LoVo (cell line): Measurements from ENCODE around the gene KCNK16.

ENCODE experiments used
- DNase-seq: peaks from one replicate; pipeline ENCODE4 v3.0.0-alpha.2; 2016; ENCODE audit warnings: low spot score

KCNK16 gene

DNA sequence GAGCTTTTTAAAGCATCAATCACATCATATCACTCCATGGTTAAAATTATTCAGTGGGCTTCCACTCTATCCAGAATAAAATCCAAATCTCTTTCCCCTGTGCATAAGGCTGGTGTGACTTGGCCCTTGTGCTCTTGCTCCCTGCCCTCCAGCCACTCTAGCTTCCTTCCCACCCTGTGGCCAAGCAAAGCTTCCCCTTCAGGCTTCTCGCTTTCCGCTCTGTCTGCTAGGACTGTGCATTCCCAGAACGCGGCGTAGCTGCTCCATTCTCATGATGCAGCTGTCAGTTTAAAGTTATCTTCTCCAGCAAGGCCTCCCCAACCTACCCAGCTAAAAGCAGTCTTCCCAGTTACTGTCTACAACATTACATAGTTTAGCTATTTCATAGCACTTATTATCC lies 19.4 kb upstream of the KCNK16 start:
- DNase-seq = no peak

DNA sequence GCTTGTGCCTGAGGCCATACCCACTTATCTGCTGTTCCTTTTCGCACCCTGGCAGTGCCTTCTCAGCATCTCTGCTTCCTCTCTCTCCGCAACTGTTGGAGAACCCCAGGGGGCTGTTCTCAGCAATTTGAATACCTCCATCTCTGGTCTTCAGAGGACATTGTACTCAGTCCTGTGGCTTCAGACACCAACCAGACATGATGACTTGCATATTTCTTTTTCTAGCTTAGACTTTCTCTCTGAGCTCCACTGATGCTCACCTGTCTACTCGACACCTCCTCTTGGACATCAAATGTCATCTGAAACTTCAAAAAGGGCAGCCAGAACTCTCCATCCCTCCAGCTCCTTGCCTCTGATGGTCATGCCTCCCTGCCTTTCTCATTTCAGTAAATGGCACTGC lies 18.9 kb upstream of the KCNK16 start:
- DNase-seq = no peak

DNA sequence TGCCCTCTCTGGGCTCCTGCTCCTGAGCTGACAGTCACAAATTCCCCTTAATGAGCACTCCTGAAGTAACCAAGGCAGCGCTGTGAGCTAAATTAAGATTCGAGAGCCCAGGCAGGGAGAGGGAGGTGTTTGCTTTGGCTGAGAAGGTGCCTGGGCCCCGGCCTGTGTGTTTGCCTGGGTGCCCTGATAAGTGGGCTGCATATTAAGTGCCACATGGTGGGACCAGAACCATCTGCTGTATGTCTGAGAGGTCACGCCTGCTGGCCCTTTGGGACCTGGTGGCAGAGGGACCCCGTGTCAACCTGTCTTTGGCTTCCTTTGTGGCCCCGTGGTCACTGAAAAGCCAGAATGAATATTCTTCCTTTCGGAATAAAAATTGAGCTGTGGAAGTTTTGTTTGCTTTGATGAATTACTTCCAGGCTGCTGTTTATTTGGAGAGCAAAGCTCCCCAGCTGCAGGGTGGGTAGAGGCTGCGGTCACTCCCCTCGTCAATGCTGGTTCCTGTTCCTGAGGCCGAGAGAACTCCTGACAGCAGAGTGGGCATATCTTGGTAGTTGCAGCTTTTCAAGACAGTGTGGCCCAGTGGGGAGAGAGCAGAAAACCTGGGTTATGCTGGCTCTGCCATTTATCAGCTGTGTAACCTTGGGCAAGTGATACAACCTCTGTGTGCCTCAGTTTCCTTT lies 17.5 kb upstream of the KCNK16 start:
- no peak for DNase-seq

DNA sequence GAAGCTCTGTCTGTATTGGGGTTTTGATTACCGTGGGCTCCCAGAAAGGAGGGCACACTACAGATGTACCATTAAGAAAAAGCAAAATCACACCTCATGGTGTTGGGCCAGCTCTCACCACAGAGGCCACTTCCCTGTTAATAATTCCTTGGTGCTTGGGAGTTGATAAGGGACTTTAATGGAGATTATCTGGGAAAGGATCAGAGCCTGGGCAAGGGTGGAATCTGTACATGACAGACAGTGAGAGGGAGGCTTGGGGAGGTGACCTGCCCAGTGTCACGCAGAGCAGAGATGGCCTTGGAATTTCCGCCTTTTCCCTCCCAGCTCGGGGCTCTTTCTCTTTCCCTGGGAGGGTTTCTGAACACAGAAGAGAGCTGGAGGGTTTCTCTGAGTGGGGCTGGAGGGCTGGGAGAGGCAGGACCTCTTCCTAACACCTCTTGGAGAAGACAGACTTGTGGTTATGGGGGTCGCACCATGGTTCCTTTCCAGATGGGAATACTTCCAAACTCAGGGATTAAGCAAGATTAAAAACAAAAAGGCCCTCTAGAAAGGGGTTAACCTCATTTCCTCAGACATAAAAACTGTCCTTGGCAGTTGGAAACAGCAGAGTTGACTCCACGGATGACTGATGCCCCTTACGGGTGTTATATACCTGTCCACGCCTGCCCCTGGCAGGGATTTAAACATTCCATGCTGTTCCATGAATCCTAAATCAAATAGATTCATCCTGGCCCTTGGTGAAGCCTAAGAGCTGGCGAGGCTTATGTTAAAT lies 16.8 kb upstream of the KCNK16 start:
- no peak for DNase-seq

- no peak for DNase-seq
These were observed 15.9 kb upstream of the KCNK16 start for GRCh38 chr6:39338397-39338796.

DNA sequence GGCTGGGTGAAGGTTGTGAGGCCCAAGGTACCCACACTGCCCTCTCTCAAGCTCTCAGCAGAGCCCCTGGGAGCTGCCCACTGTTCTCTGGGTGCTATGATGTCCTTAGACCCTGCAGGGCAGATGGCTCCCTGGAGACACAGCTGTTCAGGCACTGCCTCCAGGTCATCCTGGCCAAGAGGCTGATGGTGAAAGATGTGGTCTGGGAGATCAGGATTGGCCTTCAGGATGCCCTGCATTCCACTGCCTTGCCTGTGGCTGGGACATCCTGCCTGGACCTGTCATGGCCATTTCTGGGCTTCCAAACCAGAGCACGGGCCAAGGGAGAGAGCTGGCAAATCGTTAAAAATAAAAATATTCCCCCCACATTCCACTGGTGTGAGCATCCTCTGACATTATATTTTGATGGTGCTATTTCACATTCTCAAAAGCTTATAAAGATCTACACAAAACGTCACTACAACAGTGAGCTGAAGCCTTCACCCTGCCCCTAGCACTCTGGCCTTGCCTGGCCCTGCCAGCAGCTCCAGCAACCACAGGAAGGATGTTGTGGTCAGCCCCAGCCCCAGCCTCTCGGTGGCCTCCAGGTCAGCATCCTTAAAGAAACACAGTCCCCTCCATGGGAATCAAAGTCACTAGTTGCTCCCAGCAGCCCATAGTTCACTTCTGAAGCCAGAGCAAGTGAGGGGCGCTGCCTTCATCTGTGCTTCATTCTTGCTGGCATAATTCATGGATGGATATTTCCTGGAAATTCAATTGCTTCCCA lies 13.5 kb upstream of the KCNK16 start:
- DNase-seq = no peak

DNA sequence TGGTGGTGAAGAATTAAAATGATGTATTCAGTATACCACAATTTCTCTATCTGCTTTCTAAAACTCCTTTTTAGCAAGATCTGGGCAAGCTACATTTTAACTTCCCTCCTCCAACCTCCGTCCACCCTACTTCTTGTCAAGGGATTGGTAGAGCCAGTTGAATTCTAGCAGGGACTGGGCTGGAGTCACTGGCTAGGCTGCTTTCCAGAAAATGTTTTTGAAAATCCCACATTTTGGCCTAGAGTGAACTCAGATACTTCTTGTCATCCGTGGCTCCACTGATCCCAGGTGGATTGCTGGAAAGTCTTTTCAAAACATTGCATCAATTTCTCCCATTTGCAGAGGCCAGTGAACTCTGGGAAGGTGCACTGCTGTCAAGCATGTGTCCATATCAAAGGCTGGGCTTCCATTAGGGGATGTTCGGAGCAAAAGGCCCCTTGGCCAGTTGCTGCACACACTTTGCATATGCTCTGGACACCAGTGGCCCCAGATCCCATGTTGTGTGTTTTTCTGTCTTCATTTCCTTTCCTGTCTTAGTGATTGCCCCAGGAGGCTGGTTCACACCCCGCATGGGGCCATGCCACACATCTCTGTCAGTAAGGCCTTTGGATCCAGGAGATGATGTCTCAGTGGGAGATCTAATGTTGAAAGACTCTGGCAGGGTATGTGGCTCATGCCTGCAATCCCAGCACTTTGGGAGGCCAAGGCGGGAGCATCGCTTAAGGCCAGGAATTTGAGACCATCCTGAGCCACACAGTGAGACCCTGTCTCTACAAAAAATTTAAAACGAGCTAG lies 11.3 kb upstream of the KCNK16 start:
- no peak for DNase-seq

DNA sequence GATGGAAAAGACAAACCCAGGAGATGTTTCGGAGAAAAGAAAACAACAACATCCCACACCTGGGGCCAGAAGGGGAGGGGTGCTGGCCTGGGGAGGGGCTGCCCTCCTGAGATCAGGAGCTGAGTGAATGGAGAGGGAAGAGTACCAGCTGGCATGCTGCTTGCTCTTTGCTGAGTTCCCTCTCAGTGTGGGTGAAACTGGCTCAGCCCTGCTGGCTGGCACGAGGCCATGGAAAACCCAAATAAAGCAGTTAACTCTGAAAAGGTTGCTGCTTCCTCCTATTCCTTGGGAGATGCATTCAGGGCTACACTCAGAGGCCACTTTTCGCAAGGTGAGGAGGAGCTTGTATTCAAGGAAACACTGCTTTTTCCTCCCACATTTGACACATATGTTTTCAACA lies 8.0 kb upstream of the KCNK16 start:
- no peak for DNase-seq

DNA sequence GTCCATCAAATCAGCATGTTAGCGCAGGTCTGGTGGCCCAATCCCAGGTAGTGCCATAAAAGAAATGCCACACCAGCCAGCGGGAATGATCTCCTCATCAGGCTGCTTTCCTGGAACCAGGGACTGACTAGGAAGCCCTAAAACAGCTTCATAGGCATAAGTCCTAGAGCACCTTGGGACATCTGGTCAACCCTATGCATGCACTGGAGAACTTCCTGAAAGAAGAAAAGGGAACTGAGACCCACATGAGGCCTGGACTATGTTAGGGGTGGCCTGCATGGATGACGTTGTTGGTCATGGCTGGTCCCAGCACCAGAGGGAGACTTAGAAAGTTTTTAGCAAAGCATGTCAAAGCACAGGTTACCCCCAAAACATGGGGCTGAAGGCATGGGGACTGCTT lies 7.6 kb upstream of the KCNK16 start:
- DNase-seq = no peak

DNA sequence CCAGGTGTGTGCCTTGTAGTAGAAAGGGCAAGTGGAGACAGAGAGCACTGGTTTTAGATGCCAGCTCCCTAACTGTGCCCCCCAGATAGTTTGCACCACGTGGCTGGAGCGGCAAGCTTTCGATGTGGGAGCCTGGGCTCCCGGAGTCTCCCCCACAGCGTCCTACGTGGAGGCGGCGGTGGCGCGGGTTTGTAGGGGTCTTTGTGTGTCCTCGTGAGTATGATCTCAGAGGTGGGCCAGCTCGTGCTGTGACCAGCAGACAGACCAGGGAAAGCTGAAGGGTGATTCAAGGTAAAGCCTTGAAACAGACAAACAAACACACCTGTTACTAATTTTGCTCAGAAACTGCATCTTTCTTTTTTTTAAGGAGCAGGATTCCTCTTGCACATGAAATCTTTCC lies 5.6 kb upstream of the KCNK16 start:
- no peak for DNase-seq

GRCh38 chr6:39327507-39327906 lies 5.0 kb upstream of the KCNK16 start:
- no peak for DNase-seq

GRCh38 chr6:39321761-39322160 lies 741 bp downstream of the KCNK16 start:
- no peak for DNase-seq

DNA sequence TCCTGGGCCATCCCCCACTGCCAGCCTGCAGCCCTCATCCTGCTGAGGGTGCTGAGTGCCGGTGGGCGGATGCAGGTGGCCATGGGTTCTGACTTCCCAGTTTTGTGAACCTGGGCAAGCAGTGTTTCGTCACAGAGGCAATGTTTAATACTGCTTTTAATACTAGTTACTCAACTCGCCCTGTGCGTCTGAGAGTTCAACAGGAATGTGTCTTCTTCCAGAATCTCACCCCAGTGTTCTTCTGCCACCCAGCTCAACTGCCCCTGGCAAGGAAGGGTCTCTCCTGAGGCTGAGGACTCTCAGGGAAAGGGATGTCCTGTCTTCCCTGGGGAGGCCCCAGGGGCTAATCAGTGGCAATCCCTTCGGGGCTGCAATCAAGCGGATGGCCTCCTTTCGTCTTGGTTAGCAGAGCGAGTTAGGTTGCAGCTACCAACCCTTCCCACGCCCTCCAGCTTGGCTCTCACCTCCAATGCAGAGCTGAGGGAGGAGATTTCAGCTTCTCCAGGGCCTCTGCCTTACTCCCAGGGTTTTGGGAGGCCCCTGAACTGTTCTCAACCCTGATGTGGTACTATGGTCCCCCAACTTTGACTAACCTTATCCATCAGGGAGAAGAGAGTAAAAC lies 2.0 kb downstream of the KCNK16 start:
- no peak for DNase-seq

- DNase-seq = no peak
These were observed 2.7 kb downstream of the KCNK16 start for GRCh38 chr6:39319621-39320362.

- no peak for DNase-seq
These were observed 5.2 kb downstream of the KCNK16 start for GRCh38 chr6:39317256-39317655.

DNA sequence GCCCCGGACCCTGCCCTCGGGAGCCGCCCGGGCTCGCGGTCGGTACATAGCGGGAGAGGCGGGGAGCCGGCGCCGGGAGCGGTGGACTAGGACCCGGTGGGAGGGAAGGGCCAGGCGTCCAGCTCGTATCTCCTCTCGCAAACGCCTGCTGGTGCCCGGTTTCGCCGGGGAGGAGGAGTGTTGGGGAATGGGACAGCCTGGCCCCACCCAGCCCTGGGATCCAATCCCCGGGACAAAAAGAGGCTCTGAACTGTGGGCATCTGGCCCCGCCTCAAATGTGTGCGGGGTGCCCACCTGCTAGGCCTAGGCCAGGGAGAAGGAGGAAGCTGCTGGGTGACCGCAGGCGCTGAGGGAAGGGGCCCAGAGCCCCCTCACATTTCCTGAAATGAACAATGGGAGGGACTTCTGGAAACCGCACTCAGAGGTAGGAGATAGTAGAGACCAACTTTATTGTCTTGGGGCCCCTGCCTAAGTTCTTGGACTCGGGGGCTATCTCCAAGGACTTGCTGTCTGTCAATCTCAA lies 8.2 kb downstream of the KCNK16 start, which contains the start of gene KCNK17:
Gene KCNK17 (minus strand): TSS at position 147 of the 523 bp plus-strand sequence. CDS start 99 bp downstream, at position 48.
- no peak for DNase-seq

GRCh38 chr6:39313526-39314272 lies 8.8 kb downstream of the KCNK16 start:
- no peak for DNase-seq

DNA sequence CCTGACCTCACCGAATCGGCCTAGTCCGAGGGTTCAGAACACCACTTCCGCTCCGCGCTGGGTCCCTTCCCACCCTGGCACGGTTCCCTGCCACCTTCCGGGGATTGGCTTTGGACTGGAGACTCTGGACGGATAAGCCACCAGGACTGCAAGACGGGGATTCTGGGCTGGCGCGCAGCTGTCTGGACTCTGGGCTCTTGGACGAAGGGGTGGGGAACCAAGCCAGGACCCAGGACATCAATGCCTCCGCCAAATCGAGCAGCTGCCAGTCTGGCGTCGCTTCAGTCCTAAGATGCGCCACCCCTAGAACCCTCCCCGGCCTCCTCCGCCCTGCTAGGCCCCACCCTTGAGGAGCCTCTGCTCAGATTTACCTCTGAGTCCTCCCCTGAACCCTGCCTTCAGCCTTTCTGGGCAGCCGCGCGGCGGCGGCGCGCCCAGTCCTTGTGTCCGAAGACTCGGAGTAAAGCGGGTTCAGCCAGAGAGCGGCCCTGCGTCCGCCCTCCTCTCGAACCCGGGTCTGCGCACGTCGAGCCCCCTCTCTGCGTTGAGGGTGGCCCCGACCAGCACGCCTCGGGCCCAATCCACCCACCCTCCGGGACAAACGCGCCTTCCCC lies 9.5 kb downstream of the KCNK16 start:
- DNase-seq = no peak

- DNase-seq = no peak
These were observed 12.0 kb downstream of the KCNK16 start for GRCh38 chr6:39310542-39310941.
